ENCODE data around the gene NCCRP1.

GRCh38 chr19:39152066-39152465, 44.7 kb upstream of the NCCRP1 start:
- TF ChIP-seq, protein P1, sequence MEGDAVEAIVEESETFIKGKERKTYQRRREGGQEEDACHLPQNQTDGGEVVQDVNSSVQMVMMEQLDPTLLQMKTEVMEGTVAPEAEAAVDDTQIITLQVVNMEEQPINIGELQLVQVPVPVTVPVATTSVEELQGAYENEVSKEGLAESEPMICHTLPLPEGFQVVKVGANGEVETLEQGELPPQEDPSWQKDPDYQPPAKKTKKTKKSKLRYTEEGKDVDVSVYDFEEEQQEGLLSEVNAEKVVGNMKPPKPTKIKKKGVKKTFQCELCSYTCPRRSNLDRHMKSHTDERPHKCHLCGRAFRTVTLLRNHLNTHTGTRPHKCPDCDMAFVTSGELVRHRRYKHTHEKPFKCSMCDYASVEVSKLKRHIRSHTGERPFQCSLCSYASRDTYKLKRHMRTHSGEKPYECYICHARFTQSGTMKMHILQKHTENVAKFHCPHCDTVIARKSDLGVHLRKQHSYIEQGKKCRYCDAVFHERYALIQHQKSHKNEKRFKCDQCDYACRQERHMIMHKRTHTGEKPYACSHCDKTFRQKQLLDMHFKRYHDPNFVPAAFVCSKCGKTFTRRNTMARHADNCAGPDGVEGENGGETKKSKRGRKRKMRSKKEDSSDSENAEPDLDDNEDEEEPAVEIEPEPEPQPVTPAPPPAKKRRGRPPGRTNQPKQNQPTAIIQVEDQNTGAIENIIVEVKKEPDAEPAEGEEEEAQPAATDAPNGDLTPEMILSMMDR (IDR thresholded peaks at IDR 0.05), result no peak
- no peak for TF ChIP-seq TCF7L2 (IDR thresholded peaks at IDR 0.05; ENCODE audit: low read depth, low read length)

Measured in Panc1 (cell line).